Stimulated activated naive CD8-positive, alpha-beta T cell treated with anti-CD3 and anti-CD28 coated beads, Interleukin-15, amount 100 ng/mL, for 72 hours (primary cell): ENCODE measurements around the gene SLC2A5.
"Not testable (repeated sequence)": the region's sequence is repeated elsewhere in the genome, so short reads cannot be mapped to it uniquely, and the experiment has no call there.

Experiments
- ATAC-seq: fragments of 150-1000 bp; cut with Tn5 transposase; 2 replicates; pipeline ENCODE4 v1.10.0; 2021; ENCODE audit warnings: mild to moderate bottlenecking, moderate library complexity
- DNase-seq, 2 donors: peaks; one replicate each; pipeline ENCODE4 v3.0.0; 2021 to 2022
- H3K27ac Mint-ChIP-seq, 2 donors: one replicate each; pipeline ENCODE4 v1.8.0; 2022; ENCODE audit warnings: mild to moderate bottlenecking in 2 of 2, mixed read lengths in 2 of 2, moderate library complexity in 2 of 2
- H3K27me3 Mint-ChIP-seq: one replicate; pipeline ENCODE4 v1.8.0; 2022; ENCODE audit warnings: mixed read lengths
- H3K4me1 Mint-ChIP-seq: one replicate; pipeline ENCODE4 v1.8.0; 2022; ENCODE audit warnings: mild to moderate bottlenecking, mixed read lengths
- H3K4me3 Mint-ChIP-seq, 2 donors: one replicate each; pipeline ENCODE4 v1.8.0; 2022; ENCODE audit warnings: mild to moderate bottlenecking in 2 of 2, mixed read lengths in 2 of 2, moderate library complexity in 1 of 2
- H3K9me3 Mint-ChIP-seq, 2 donors: one replicate each; pipeline ENCODE4 v1.8.0; 2022; ENCODE audit warnings: mixed read lengths in 2 of 2

Gene SLC2A5

GRCh38 chr1:9097947-9098705 is 28.7 kb upstream of the SLC2A5 start:
- peaks cover 6% of the 10 kb centered on the region for H3K27me3 Mint-ChIP-seq
- H3K27ac Mint-ChIP-seq = no peak overlapping the region
- no peak overlapping the region for H3K4me3 Mint-ChIP-seq
- no peak for ATAC-seq
- no peaks in the 10 kb centered on the region for H3K4me1 Mint-ChIP-seq
- H3K9me3 Mint-ChIP-seq = no peaks in the 10 kb centered on the region
- DNase-seq = no peak

- ATAC-seq (no peak), DNase-seq (no peak)
- H3K4me3 Mint-ChIP-seq = no peak overlapping the region
- H3K9me3 Mint-ChIP-seq = no peaks in the 10 kb centered on the region
- no peak overlapping the region for H3K27ac Mint-ChIP-seq
- H3K27me3 Mint-ChIP-seq = peaks cover 6% of the 10 kb centered on the region
- no peaks in the 10 kb centered on the region for H3K4me1 Mint-ChIP-seq
Measured at GRCh38 chr1:9095818-9096217, 26.4 kb upstream of the SLC2A5 start.

GRCh38 chr1:9093996-9094595 is 24.7 kb upstream of the SLC2A5 start:
- not testable (repeated sequence) for H3K9me3 Mint-ChIP-seq, H3K27me3 Mint-ChIP-seq, H3K27ac Mint-ChIP-seq, H3K4me1 Mint-ChIP-seq, DNase-seq, H3K4me3 Mint-ChIP-seq, ATAC-seq

- peaks cover 13% of the 10 kb centered on the region for H3K27me3 Mint-ChIP-seq
- no peaks in the 10 kb centered on the region for H3K4me1 Mint-ChIP-seq
- no peak overlapping the region for H3K4me3 Mint-ChIP-seq
- ATAC-seq = no peak
- no peak overlapping the region for H3K27ac Mint-ChIP-seq
- DNase-seq = no peak
- no peaks in the 10 kb centered on the region for H3K9me3 Mint-ChIP-seq
Measured at GRCh38 chr1:9093581-9093980, 24.1 kb upstream of the SLC2A5 start.

- Mint-ChIP-seq H3K4me1 (no peaks in the 10 kb centered on the region), H3K9me3 (no peaks in the 10 kb centered on the region), H3K27me3 (peaks cover 18% of the 10 kb centered on the region), H3K27ac (no peak overlapping the region), H3K4me3 (no peak overlapping the region)
- DNase-seq (no peak), ATAC-seq (no peak)
Measured at GRCh38 chr1:9093091-9093490, 23.7 kb upstream of the SLC2A5 start.

- Mint-ChIP-seq H3K27me3 (peaks cover 48% of the 10 kb centered on the region), H3K4me3 (no peak overlapping the region), H3K27ac (no peak overlapping the region), H3K9me3 (no peaks in the 10 kb centered on the region), H3K4me1 (no peaks in the 10 kb centered on the region)
- no peak for DNase-seq
- no peak for ATAC-seq
Measured at GRCh38 chr1:9088807-9089206, 19.4 kb upstream of the SLC2A5 start.

DNA sequence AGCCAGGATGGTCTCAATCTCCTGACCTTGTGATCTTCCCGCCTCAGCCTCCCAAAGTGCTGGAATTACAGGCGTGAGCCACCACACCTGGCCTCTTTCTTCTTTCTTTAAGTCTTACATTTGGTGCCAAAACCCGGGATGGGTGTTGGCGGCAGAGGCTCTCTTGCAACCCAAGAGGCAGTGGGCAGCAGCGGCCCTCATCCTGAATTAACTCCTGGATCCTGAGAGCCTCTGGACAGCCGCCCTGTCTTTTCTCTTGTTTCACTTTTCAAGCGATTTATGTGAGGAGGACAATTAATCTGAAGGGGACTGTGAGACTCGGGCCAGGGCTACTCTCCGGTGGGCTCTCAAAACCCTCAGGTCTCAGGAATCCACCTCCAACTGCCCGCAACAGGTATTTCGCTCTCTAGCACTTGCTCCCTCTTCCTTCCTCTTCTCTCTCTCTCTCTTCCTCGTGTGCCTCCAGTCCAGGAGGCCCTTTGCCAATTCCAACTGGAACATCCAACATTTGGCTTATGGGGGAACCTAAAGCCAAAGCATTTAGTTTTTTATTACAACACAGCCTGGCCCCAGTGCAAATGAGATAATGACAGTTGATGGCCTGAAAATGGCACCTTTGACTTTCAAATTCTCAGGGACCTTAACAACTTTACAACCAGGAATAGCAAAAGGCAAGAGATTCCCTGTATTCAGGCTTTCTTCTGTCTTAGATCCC is 18.1 kb upstream of the SLC2A5 start:
- Mint-ChIP-seq H3K27me3 (peaks cover 48% of the 10 kb centered on the region), H3K9me3 (no peaks in the 10 kb centered on the region), H3K27ac (no peak overlapping the region), H3K4me1 (peaks cover 11% of the 10 kb centered on the region), H3K4me3 (no peak overlapping the region)
- ATAC-seq (no peak), DNase-seq (no peak)

- no peak for ATAC-seq
- Mint-ChIP-seq H3K9me3 (no peaks in the 10 kb centered on the region), H3K4me3 (no peak overlapping the region), H3K27me3 (peaks cover 48% of the 10 kb centered on the region), H3K27ac (no peak overlapping the region), H3K4me1 (peaks cover 11% of the 10 kb centered on the region)
- no peak for DNase-seq
Measured at GRCh38 chr1:9086796-9087195, 17.4 kb upstream of the SLC2A5 start.

DNA sequence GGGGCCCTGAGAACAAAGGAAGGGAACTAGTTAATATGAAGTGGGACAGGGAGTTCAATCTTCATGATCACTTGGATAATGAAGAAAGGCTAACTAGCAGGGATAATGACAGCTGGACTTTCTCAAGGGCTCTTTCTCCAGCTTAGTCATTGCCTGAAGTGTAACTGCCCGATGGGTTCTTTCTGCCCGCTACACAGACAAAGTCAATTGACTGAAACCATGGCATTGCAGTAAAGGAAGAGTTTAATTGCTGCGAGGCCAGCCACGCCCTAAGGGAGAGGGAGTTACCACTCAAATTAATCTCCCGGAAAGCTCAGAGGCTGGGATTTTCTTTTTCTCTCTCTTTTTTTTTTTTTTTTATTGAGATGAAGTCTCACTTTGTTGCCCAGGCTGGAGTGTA is 16.6 kb upstream of the SLC2A5 start:
- ATAC-seq (no peak), DNase-seq (no peak)
- peaks cover 48% of the 10 kb centered on the region for H3K27me3 Mint-ChIP-seq
- peaks cover 11% of the 10 kb centered on the region for H3K4me1 Mint-ChIP-seq
- H3K27ac Mint-ChIP-seq = no peak overlapping the region
- no peaks in the 10 kb centered on the region for H3K9me3 Mint-ChIP-seq
- no peak overlapping the region for H3K4me3 Mint-ChIP-seq

DNA sequence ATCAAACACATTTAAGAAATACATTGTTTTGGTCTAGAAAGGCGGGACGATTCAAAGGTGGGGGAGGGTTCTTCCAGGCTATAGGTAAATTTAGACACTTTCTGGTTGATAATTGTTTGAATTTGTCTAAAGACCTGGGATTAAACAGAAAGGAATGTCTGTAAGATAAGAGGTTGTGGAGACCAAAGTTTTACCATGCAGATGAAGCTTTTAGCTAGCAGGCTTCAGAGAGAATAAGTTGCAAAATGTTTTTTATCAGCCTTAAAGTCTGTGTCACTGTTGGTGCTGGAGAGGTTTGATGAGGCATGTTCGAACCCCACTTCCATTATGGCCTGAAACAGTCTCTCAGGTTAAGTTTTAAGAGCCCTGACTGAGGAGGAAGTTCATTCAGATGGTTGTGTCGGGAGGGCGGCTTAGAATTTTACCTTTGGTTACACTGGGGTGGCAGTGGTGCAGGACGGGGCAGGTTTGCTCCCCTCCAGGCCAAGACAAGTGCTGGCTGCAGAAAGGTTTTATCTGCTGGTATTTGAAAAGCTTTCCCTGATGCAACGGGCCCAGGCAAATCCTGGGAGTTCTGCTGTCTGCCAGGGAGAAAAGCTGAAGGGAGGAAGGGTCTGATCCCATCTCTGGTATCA is 16.0 kb upstream of the SLC2A5 start:
- H3K27ac Mint-ChIP-seq = no peak overlapping the region

GRCh38 chr1:9084906-9085305 is 15.5 kb upstream of the SLC2A5 start:
- Mint-ChIP-seq H3K9me3 (no peaks in the 10 kb centered on the region), H3K27me3 (peaks cover 51% of the 10 kb centered on the region), H3K4me1 (peaks cover 11% of the 10 kb centered on the region), H3K27ac (no peak overlapping the region), H3K4me3 (no peak overlapping the region)
- DNase-seq (no peak), ATAC-seq (no peak)

More for the DNA sequence above, 16.0 kb upstream of the SLC2A5 start:
- Mint-ChIP-seq H3K4me3 (no peak overlapping the region), H3K9me3 (no peaks in the 10 kb centered on the region), H3K4me1 (peaks cover 11% of the 10 kb centered on the region), H3K27me3 (peaks cover 48% of the 10 kb centered on the region)
- ATAC-seq = no peak
- no peak for DNase-seq

DNA sequence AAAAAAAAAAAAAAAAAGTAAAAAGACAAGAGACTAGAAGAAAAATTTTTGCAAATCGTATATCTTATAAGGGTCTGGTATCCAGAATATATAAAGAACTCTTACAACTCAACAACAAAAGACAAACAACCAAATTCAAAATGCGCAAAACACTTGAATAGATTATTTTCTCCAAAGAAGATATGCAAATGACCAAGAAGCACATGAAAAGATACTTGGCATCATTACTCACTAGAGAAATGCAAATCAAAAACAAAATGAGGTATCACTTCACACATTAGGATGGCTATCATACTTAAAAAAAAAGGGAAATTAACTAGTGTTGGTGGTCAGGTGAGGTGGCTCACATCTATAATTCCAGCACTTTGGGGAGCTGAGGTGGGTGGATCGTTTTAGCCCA is 12.0 kb upstream of the SLC2A5 start:
- Mint-ChIP-seq H3K27me3 (peaks cover 48% of the 10 kb centered on the region), H3K4me3 (no peak overlapping the region), H3K27ac (no peak overlapping the region), H3K9me3 (no peaks in the 10 kb centered on the region), H3K4me1 (peaks cover 35% of the 10 kb centered on the region)
- DNase-seq (no peak), ATAC-seq (no peak)

DNA sequence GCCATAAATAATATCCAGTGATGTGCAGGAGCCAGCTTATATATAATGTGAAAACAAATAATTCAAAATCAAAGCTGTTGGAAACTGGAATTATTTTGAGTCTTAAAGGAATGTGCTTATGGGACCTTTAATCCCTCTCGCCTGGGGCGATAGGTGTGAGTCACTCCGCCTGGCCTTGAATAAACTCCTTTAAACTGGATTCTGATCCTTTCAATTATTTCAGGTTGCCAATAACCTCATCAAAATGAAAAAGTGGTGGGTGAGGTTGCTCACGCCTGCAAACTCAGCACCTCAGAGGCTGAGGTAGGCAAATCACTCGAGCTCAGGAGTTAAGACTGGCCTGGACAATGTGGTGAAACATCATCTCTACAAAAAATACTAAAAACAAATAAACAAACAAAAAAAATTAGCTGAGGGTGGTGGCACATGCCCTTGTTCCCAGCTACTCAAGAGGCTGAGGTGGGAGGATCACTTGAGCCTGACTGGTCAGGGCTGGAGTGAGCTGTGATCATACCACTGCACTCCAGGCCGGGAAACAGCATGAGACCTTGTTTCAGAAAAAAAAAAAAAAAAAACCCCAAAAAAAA is 11.4 kb upstream of the SLC2A5 start:
- Mint-ChIP-seq H3K27ac (no peak overlapping the region), H3K9me3 (no peaks in the 10 kb centered on the region), H3K4me1 (peaks cover 39% of the 10 kb centered on the region), H3K4me3 (no peak overlapping the region), H3K27me3 (peaks cover 52% of the 10 kb centered on the region)
- ATAC-seq = no peak
- DNase-seq = no peak

GRCh38 chr1:9079988-9080704 is 10.7 kb upstream of the SLC2A5 start:
- ATAC-seq (no peak), DNase-seq (no peak)
- Mint-ChIP-seq H3K9me3 (no peaks in the 10 kb centered on the region), H3K27me3 (peaks cover 52% of the 10 kb centered on the region), H3K4me1 (peaks cover 44% of the 10 kb centered on the region), H3K27ac (no peak overlapping the region), H3K4me3 (no peak overlapping the region)
